ENCODE measurements around the gene NQO1. TPM values are rescaled to one million over a fixed set of nuclear protein-coding genes. Genes with fewer than 3 reads are reported as not detected.

The NQO1 gene
- total and polyA plus RNA-seq, 4 donors: 0.92 to 5.5 (median 1.9) TPM

- Histone ChIP-seq H3K27ac (ENCODE audit: low read depth in 1 of 2, low read length in 2 of 2) (peak within 1 kb of the TSS; percentile 52 to 64), H3K36me3 (ENCODE audit: control insufficient read depth in 4 of 4, insufficient read depth in 3 of 4, low read depth in 1 of 4, low read length in 3 of 4) (peaks cover 0 to 11% (median 5%) of the 10 kb centered on the region in 4 donors), H3K9me3 (ENCODE audit: control insufficient read depth in 4 of 4, low read length in 3 of 4) (no peaks in the 10 kb centered on the region), H3K9ac (ENCODE audit: low read depth in 1 of 2, low read length in 2 of 2) (peak within 1 kb of the TSS; percentile 79 to 89), H3K27me3 (ENCODE audit: control insufficient read depth in 4 of 4, insufficient read depth in 4 of 4, low read length in 3 of 4) (no peaks in the 10 kb centered on the region), H3K4me3 (ENCODE audit: low read depth in 1 of 3, low read length in 3 of 3) (peak within 1 kb of the TSS; percentile 81 to 99 (median 95)), H3K4me1 (ENCODE audit: control insufficient read depth in 4 of 4, insufficient read depth in 4 of 4, low read length in 3 of 4) (peaks cover 0 to 19% (median 13%) of the 10 kb centered on the region in 4 donors)
- peak; percentile 95 for DNase-seq (ENCODE audit: low spot score)
- TF ChIP-seq CTCF (IDR thresholded peaks at IDR 0.05; ENCODE audit: low read depth, low read length, missing input control) (peak; percentile 99), TAF1 (conservative IDR thresholded peaks at IDR 0.05) (peak; percentile 79), MAX (IDR thresholded peaks at IDR 0.05) (peak; percentile 83), RAD21 (IDR thresholded peaks at IDR 0.05) (peak; percentile 95 to 96), YY1 (IDR thresholded peaks at IDR 0.05) (peak; percentile 98), FOXA2 (IDR thresholded peaks at IDR 0.05) (no peak), GABPA (IDR thresholded peaks at IDR 0.05 in 1 of 2, conservative IDR thresholded peaks at IDR 0.05 in 1 of 2) (peak in 1 of 2 donors; percentile 68), ZBTB33 (IDR thresholded peaks at IDR 0.05) (no peak)
- under 1% methylated on average over 58 of the region's 58 CpGs for WGBS
These were observed 28.3 kb upstream of the NQO1 start, which contains the start of gene NOB1 for GRCh38 chr16:69754469-69755310. TSS of gene NOB1 (minus strand) at chr16:69754926. CDS start at chr16:69754910, 16 bp downstream.

- TF ChIP-seq, protein P1, sequence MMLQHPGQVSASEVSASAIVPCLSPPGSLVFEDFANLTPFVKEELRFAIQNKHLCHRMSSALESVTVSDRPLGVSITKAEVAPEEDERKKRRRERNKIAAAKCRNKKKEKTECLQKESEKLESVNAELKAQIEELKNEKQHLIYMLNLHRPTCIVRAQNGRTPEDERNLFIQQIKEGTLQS (IDR thresholded peaks at IDR 0.05): no peak
- no peak for TF ChIP-seq CTCF (IDR thresholded peaks at IDR 0.05; ENCODE audit: low read depth, low read length, missing input control)
- TF ChIP-seq EGR1 (IDR thresholded peaks at IDR 0.05; ENCODE audit: low read depth in 2 of 2): no peak
- TF ChIP-seq RXRA (IDR thresholded peaks at IDR 0.05): no peak
- TF ChIP-seq GABPA (IDR thresholded peaks at IDR 0.05 in 1 of 2, conservative IDR thresholded peaks at IDR 0.05 in 1 of 2): no peak
- TF ChIP-seq FOXA1 (IDR thresholded peaks at IDR 0.05): no peak
- no peak for TF ChIP-seq RAD21 (IDR thresholded peaks at IDR 0.05)
- TF ChIP-seq YY1 (IDR thresholded peaks at IDR 0.05): no peak
- peak overlapping the region in 1 of 2 donors; percentile 52 for H3K27ac ChIP-seq (ENCODE audit: low read depth in 1 of 2, low read length in 2 of 2)
- H3K9me3 ChIP-seq (ENCODE audit: control insufficient read depth in 4 of 4, low read length in 3 of 4): no peaks in the 10 kb centered on the region
- H3K27me3 ChIP-seq (ENCODE audit: control insufficient read depth in 4 of 4, insufficient read depth in 4 of 4, low read length in 3 of 4): no peaks in the 10 kb centered on the region
- peak overlapping the region; percentile 79 to 89 for H3K9ac ChIP-seq (ENCODE audit: low read depth in 1 of 2, low read length in 2 of 2)
- 21% methylated on average over 4 of the region's 4 CpGs for WGBS
- peak overlapping the region; percentile 81 to 99 (median 95) for H3K4me3 ChIP-seq (ENCODE audit: low read depth in 1 of 3, low read length in 3 of 3)
- peaks cover 0 to 19% (median 13%) of the 10 kb centered on the region in 4 donors for H3K4me1 ChIP-seq (ENCODE audit: control insufficient read depth in 4 of 4, insufficient read depth in 4 of 4, low read length in 3 of 4)
- peaks cover 3 to 15% (median 8%) of the 10 kb centered on the region in 4 donors for H3K36me3 ChIP-seq (ENCODE audit: control insufficient read depth in 4 of 4, insufficient read depth in 3 of 4, low read depth in 1 of 4, low read length in 3 of 4)
- no peak for DNase-seq (ENCODE audit: low spot score)
These were observed 27.7 kb upstream of the NQO1 start for GRCh38 chr16:69754143-69754468.
